IMR-90 (cell line): ENCODE data around the gene ANKRD11. TPM values are rescaled to one million over a fixed set of nuclear protein-coding genes. Genes with fewer than 3 reads are reported as not detected.

ENCODE experiments used
- ATAC-seq: fragments of 200-7000 bp; cut with Tn5 transposase; 2 replicates; pipeline ENCODE4 v1.9.1; 2020; ENCODE audit warnings: low read depth, mild to moderate bottlenecking, moderate library complexity
- BruUV-seq: library from RNA; stranded (reverse); fragments of 400-500 nt; replicated peaks from 2 replicates; lab custom pipeline; 2021; lab: Mats Ljungman, UMichigan
- CTCF ChIA-PET: fragments of 300-600 bp; formaldehyde crosslinking; extraction: SDS; loops from one replicate; lab custom pipeline; 2021; ENCODE audit warnings: antibody characterized with exemption; lab: Yijun Ruan, JAX
- POLR2A ChIA-PET: fragments of 300-600 bp; sonication (Branson Sonifier 250); formaldehyde crosslinking; loops from one replicate; lab custom pipeline; 2022; ENCODE audit warnings: antibody characterized with exemption; ENCODE audit not compliant: unreplicated experiment; lab: Charles Lee
- DNase-seq: peaks from one replicate; pipeline ENCODE4 v3.0.0; 2013
- H2AFZ ChIP-seq: replicated peaks from 2 replicates; pipeline ENCODE3; 2013; ENCODE audit warnings: low read length, mild to moderate bottlenecking; ENCODE audit not compliant: poor library complexity
- H2AK5ac ChIP-seq: 2 replicates; pipeline ENCODE4 v1.6.1; 2013; ENCODE audit warnings: low read depth, low read length, inconsistent platforms
- H2AK9ac ChIP-seq: replicated peaks from 2 replicates; pipeline ENCODE3; 2013; ENCODE audit warnings: mild to moderate bottlenecking, low read depth, low read length, moderate library complexity; ENCODE audit not compliant: poor library complexity
- H2BK120ac ChIP-seq: 2 replicates; pipeline ENCODE4 v1.6.1; 2013; ENCODE audit warnings: low read depth, low read length, inconsistent platforms
- H2BK15ac ChIP-seq: 3 replicates; pipeline ENCODE4 v1.6.1; 2013; ENCODE audit warnings: low read depth, low read length, inconsistent platforms
- H2BK20ac ChIP-seq: 2 replicates; pipeline ENCODE4 v1.6.1; 2013; ENCODE audit warnings: low read depth, mild to moderate bottlenecking, inconsistent platforms, low read length, moderate library complexity
- H2BK5ac ChIP-seq: 2 replicates; pipeline ENCODE4 v1.6.1; 2013; ENCODE audit warnings: mild to moderate bottlenecking, low read depth, low read length, inconsistent platforms; ENCODE audit not compliant: poor library complexity, severe bottlenecking
- H3K14ac ChIP-seq: replicated peaks from 2 replicates; pipeline ENCODE4 v1.6.1; 2013; ENCODE audit warnings: low read depth, low read length, inconsistent platforms
- H3K18ac ChIP-seq: 2 replicates; pipeline ENCODE4 v1.6.1; 2013; ENCODE audit warnings: low read depth, low read length, control low read depth
- H3K23ac ChIP-seq: 2 replicates; pipeline ENCODE4 v1.6.1; 2013; ENCODE audit warnings: low read depth, low read length, inconsistent platforms
- H3K27ac ChIP-seq: 2 replicates; pipeline ENCODE4 v1.5.1; 2013; ENCODE audit warnings: mild to moderate bottlenecking, control low read depth, low read length; ENCODE audit not compliant: insufficient read depth
- H3K27me3 ChIP-seq: 2 replicates; pipeline ENCODE4 v1.6.1; 2013; ENCODE audit warnings: low read length; ENCODE audit not compliant: control insufficient read depth, insufficient read depth
- H3K36me3 ChIP-seq: 2 replicates; pipeline ENCODE4 v1.6.1; 2013; ENCODE audit warnings: low read length, mixed read lengths; ENCODE audit not compliant: control insufficient read depth, insufficient read depth
- H3K4ac ChIP-seq: 2 replicates; pipeline ENCODE4 v1.6.1; 2013; ENCODE audit warnings: low read depth, low read length, inconsistent platforms
- H3K4me1 ChIP-seq: 2 replicates; pipeline ENCODE4 v1.6.1; 2013; ENCODE audit warnings: low read length, mixed read lengths; ENCODE audit not compliant: control insufficient read depth, insufficient read depth
- H3K4me2 ChIP-seq: 2 replicates; pipeline ENCODE4 v1.6.1; 2013; ENCODE audit warnings: low read depth, mild to moderate bottlenecking, control low read depth, low read length, moderate library complexity
- H3K4me3 ChIP-seq: 2 replicates; pipeline ENCODE4 v1.5.1; 2013; ENCODE audit warnings: low read depth, mild to moderate bottlenecking, control low read depth, low read length, moderate library complexity; ENCODE audit not compliant: insufficient read depth
- H3K56ac ChIP-seq: 2 replicates; pipeline ENCODE4 v1.6.1; 2013; ENCODE audit warnings: low read length, inconsistent platforms; ENCODE audit not compliant: insufficient read depth; ENCODE audit errors: extremely low read depth
- H3K79me1 ChIP-seq, 2 experiments: 2 replicates each; pipeline ENCODE4 v1.6.1; 2013; ENCODE audit warnings: low read length in 2 of 2, inconsistent platforms in 1 of 2, low read depth in 1 of 2
- H3K9ac ChIP-seq: 2 replicates; pipeline ENCODE4 v1.6.1; 2013; ENCODE audit warnings: low read depth, low read length, control low read depth
- H3K9me1 ChIP-seq: 2 replicates; pipeline ENCODE4 v1.6.1; 2013; ENCODE audit warnings: low read length, inconsistent platforms; ENCODE audit not compliant: insufficient read depth
- H3K9me3 ChIP-seq: 2 replicates; pipeline ENCODE4 v1.6.1; 2013; ENCODE audit warnings: low read length; ENCODE audit not compliant: control insufficient read depth, insufficient read depth
- H4K20me1 ChIP-seq: 2 replicates; pipeline ENCODE4 v1.6.1; 2013; ENCODE audit warnings: low read length, inconsistent platforms; ENCODE audit not compliant: insufficient read depth
- H4K5ac ChIP-seq: 2 replicates; pipeline ENCODE4 v1.6.1; 2013; ENCODE audit warnings: mild to moderate bottlenecking, low read depth, low read length, control low read depth
- H4K8ac ChIP-seq, 2 experiments: 2 replicates each; pipeline ENCODE4 v1.6.1; 2013; ENCODE audit warnings: low read depth in 2 of 2, low read length in 2 of 2, control low read depth in 1 of 2, inconsistent platforms in 1 of 2
- H4K91ac ChIP-seq: 2 replicates; pipeline ENCODE4 v1.6.1; 2013; ENCODE audit warnings: low read depth, low read length, inconsistent platforms; ENCODE audit not compliant: insufficient read depth
- MAZ ChIP-seq: IDR thresholded peaks from 2 replicates; pipeline ENCODE4 v1.6.1; 2012; ENCODE audit warnings: low read depth, mild to moderate bottlenecking, low read length, improper control_type of control experiment, moderate library complexity, borderline replicate concordance
- WGBS, 2 experiments: methylation state at CpG; one replicate each; pipeline versions ENCODE4 v1.1.5 to v1.1.7; 2013; ENCODE audit warnings: missing lambda C conversion rate in 2 of 2; ENCODE audit not compliant: insufficient read length in 1 of 2; ENCODE audit errors: extremely low coverage in 2 of 2; 5-methylcytosine and 5-hydroxymethylcytosine counted together
- dilution Hi-C: fragments of 300-500 bp; cut with HindIII; formaldehyde crosslinking; loops from one replicate; pipeline ENCODE4 v1.14.3; 2018; ENCODE audit warnings: low sequenced_read_pairs; ENCODE audit not compliant: unreplicated experiment
- in situ Hi-C: fragments of 300-500 bp; cut with MboI; formaldehyde crosslinking; loops from 3 replicates; pipeline ENCODE4 v1.14.3; 2019; ENCODE audit warnings: low sequenced_read_pairs, inconsistent platforms, mixed read lengths
- intact Hi-C: fragments of 100-400 bp; cut with micrococcal nuclease; formaldehyde crosslinking; loops from 2 replicates; pipeline ENCODE4 v1.10.0; 2022
- polyA plus RNA-seq, 3 experiments: library from polyadenylated mRNA; depleted of rRNA; stranded (reverse); fragments of >200 nt; gene quantifications; 2 replicates each; pipeline ENCODE4 v1.2.3, GENCODE V29; 2012; ENCODE audit warnings: low replicate concordance in 1 of 3
- total RNA-seq: library from RNA; depleted of rRNA; stranded (reverse); fragments of >200 nt; gene quantifications from 2 replicates; pipeline ENCODE4 v1.2.3, GENCODE V29; 2012

The ANKRD11 gene
- total and polyA plus RNA-seq, 2 of the 4 experiments (the other 2 are of a cell fraction), result 46.8 to 71.9 TPM

- H3K18ac ChIP-seq, result no peak overlapping the region
- no peak overlapping the region for H3K14ac ChIP-seq
- H2AK5ac ChIP-seq, result no peak overlapping the region
- no peak overlapping the region for H4K5ac ChIP-seq
- no peaks in the 10 kb centered on the region for H3K27me3 ChIP-seq
- H3K4me3 ChIP-seq, result no peak overlapping the region
- H3K9me1 ChIP-seq, result peaks cover 3% of the 10 kb centered on the region; the same call in 1 of the 2 replicates
- H2AK9ac ChIP-seq, result no peak overlapping the region
- ChIA-PET CTCF (no interaction called here), POLR2A (no interaction called here)
- H3K4me2 ChIP-seq, result no peak overlapping the region
- H3K4ac ChIP-seq, result no peak overlapping the region
- H4K91ac ChIP-seq, result no peak overlapping the region
- no peak overlapping the region for H3K9ac ChIP-seq
- 100% methylated on average over 1 of the region's 9 CpGs for WGBS, 2 experiments
- dilution Hi-C loops (no loop called here), intact Hi-C loops (no loop called here), in situ Hi-C loops (no loop called here)
- no peak overlapping the region for H2BK15ac ChIP-seq
- no peak overlapping the region for H3K56ac ChIP-seq
- no peak overlapping the region for H2AFZ ChIP-seq
- H3K23ac ChIP-seq, result no peak overlapping the region
- no peak overlapping the region for H3K27ac ChIP-seq
- peaks cover 31 to 50% of the 10 kb centered on the region in 2 experiments for H3K79me1 ChIP-seq
- no peak overlapping the region for H2BK20ac ChIP-seq
- no peak overlapping the region for H2BK120ac ChIP-seq
- no peak overlapping the region for H2BK5ac ChIP-seq
- H3K9me3 ChIP-seq, result no peaks in the 10 kb centered on the region
- 0 out of 2 replicates have a peak, but pooled peaks cover 2% of the 10 kb centered on the region for H3K4me1 ChIP-seq
- BruUV-seq, result no TSS peak
- no peak for TF ChIP-seq MAZ
- DNase-seq (no peak), ATAC-seq (no peak)
- peaks cover 38% of the 10 kb centered on the region for H3K36me3 ChIP-seq
- no peak overlapping the region for H4K8ac ChIP-seq
- peaks cover 21% of the 10 kb centered on the region for H4K20me1 ChIP-seq
Observed at GRCh38 chr16:89512453-89512852, 22.1 kb upstream of the ANKRD11 start.
